ENCODE results near the gene PCDHGB3.
"Not testable (repeated sequence)": the region's sequence is repeated elsewhere in the genome, so short reads cannot be mapped to it uniquely, and the experiment has no call there.

Gene PCDHGB3

GRCh38 chr5:141359790-141360426 is 10.1 kb upstream of the PCDHGB3 start, which contains the start of gene PCDHGB2:
TSS of gene PCDHGB2 (plus strand) at chr5:141359994. CDS start at chr5:141360136, 142 bp downstream.
- no peak for DNase-seq (ENCODE audit: low read depth)

- no peak for DNase-seq (ENCODE audit: low read depth)
These were observed 9.4 kb upstream of the PCDHGB3 start for GRCh38 chr5:141360685-141361084.

GRCh38 chr5:141362719-141363118 is 7.3 kb upstream of the PCDHGB3 start:
- DNase-seq (ENCODE audit: low read depth): no peak

DNA sequence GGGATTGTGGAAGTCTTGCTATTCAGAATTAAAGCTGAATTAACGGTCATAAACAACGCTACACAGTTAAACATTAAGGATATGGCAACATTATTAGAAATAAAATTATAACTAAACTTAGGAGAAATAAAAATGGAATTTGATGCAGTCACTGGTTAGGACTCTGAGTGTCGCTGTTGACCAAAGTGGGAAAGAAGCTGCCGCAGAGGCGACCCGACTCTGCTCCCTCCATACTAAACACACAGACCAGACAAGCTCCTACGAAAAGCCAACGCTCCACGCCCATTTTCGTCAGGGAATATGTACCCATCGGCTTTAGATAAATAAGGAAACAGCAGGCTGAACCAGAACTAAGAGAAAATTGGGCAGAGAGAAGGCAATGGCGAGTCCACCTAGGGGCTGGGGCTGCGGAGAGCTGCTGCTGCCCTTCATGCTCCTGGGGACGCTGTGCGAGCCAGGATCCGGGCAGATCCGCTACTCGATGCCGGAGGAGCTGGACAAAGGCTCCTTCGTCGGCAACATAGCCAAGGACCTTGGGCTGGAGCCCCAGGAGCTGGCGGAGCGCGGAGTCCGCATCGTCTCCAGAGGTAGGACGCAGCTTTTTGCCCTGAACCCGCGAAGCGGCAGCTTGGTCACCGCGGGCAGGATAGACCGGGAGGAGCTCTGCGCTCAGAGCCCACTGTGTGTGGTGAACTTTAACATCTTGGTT is 5.9 kb upstream of the PCDHGB3 start, which contains the start of gene PCDHGA5:
Gene PCDHGA5, plus strand, starts transcription at position 211 of the 709 bp plus-strand sequence. Its CDS starts 169 bp downstream, at position 380.
- no peak for DNase-seq (ENCODE audit: low read depth)

- no peak for DNase-seq (ENCODE audit: low read depth)
These were observed 3.8 kb upstream of the PCDHGB3 start for GRCh38 chr5:141366016-141366896.

GRCh38 chr5:141371572-141372475 is 1.8 kb downstream of the PCDHGB3 start:
- no peak for DNase-seq (ENCODE audit: low read depth)

GRCh38 chr5:141373673-141374317 is 3.8 kb downstream of the PCDHGB3 start, which contains the start of gene PCDHGA6:
TSS of gene PCDHGA6 (plus strand) at chr5:141373891. CDS start at chr5:141374084, 193 bp downstream.
- DNase-seq (ENCODE audit: low read depth): no peak

GRCh38 chr5:141374627-141375026 is 4.6 kb downstream of the PCDHGB3 start:
- DNase-seq (ENCODE audit: low read depth): no peak

GRCh38 chr5:141375444-141376155 is 5.6 kb downstream of the PCDHGB3 start:
- DNase-seq (ENCODE audit: low read depth): not testable (repeated sequence)

GRCh38 chr5:141382469-141383294 is 12.6 kb downstream of the PCDHGB3 start, which contains the start of gene PCDHGA7:
TSS of gene PCDHGA7 (plus strand) at chr5:141382742. CDS start at chr5:141382900, 158 bp downstream.
- DNase-seq (ENCODE audit: low read depth): peak; percentile 14

DNA sequence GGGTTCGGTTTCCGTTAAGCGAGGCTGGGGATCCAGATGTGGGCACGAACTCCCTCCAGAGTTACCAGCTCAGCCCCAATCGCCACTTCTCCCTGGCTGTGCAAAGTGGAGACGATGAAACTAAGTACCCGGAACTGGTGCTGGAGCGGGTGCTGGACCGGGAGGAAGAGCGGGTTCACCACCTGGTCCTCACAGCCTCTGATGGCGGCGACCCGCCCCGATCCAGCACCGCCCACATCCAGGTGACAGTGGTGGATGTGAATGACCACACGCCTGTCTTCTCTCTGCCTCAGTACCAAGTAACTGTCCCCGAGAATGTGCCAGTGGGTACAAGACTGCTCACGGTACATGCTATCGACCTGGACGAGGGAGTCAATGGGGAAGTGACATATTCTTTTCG is 13.3 kb downstream of the PCDHGB3 start:
- DNase-seq (ENCODE audit: low read depth): no peak

DNA sequence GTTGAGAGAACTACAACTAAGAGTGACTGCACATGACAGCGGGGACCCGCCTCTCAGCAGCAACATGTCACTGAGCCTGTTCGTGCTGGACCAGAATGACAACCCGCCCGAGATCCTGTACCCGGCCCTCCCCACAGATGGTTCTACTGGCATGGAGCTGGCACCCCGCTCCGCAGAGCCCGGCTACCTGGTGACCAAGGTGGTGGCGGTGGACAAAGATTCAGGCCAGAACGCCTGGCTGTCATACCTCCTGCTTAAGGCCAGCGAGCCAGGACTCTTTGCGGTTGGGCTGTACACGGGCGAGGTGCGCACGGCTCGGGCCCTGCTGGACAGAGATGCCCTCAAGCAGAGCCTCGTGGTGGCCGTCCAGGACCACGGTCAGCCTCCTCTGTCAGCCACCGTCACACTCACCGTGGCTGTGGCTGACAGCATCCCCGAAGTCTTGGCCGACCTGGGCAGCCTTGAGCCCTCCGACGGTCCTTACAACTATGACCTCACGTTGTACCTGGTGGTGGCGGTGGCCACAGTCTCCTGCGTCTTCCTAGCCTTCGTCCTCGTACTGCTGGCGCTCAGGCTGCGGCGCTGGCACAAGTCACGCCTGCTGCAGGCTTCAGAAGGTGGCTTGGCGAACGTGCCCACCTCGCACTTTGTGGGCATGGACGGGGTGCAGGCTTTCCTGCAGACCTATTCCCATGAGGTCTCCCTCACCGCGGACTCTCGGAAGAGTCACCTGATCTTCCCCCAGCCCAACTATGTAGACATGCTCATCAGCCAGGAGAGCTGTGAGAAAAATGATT is 14.6 kb downstream of the PCDHGB3 start:
- no peak for DNase-seq (ENCODE audit: low read depth)

GRCh38 chr5:141387557-141388311 is 17.7 kb downstream of the PCDHGB3 start, which contains the start of gene PCDHGB4:
TSS of gene PCDHGB4 (plus strand) at chr5:141387698. CDS start at chr5:141387885, 187 bp downstream.
- DNase-seq (ENCODE audit: low read depth): not testable (repeated sequence)

GRCh38 chr5:141388661-141389060 is 18.6 kb downstream of the PCDHGB3 start:
- DNase-seq (ENCODE audit: low read depth): no peak

- DNase-seq (ENCODE audit: low read depth): no peak
These were observed 19.4 kb downstream of the PCDHGB3 start for GRCh38 chr5:141389153-141390042.

Measured in fibroblast of the conjunctiva (primary cell).